Measurements from ENCODE around the gene PUSL1. TPM values are rescaled to one million over a fixed set of nuclear protein-coding genes. Genes with fewer than 3 reads are reported as not detected.

PUSL1 gene
- polyA plus RNA-seq, 1 experiment: 9.6 TPM

DNA sequence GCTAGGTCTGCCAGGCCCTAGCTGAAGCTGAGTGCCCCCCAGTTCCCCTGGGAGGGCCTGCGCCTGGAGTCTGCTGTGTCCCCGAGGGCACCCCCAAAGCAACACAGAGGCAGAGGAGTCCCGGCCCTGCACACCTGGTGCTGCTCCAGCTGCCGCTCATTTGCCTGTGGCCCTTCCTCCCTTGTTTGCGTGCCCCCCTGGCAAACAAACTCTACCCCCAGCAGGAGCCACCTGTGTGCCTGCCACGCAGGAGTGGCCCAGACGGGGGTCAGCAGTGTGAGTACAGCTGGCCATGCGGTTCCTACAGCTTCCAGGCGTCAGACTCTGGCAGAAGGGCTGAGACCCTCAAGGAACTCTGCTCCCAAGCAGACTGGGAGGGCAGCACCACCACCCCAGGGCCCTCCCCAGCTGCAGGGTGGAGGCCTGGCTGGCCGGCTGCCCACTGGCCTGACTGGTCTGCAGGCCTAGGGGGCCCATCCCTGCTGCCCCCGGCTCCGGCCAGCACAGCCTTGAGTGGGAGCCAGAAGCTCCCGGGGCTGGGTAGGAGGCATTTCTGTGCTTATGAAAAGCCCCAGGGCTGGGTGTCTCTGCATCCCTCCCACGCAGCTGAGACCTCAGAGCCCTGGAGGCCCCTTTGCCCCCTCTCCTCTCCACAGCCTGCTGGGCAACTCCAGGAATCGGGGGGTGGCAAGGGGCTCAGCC is 22.1 kb downstream of the PUSL1 start:
- ChIA-PET POLR2A (interaction anchor here (1.0 kb wide), 1 partner anchor 9 kb away, joined by 3 read pairs; no protein-coding TSS in a partner anchor), CTCF (no interaction called here)
- H3K4me3 ChIP-seq (ENCODE audit: low read depth, low read length): no peak overlapping the region
- H3K27me3 ChIP-seq (ENCODE audit: control insufficient read depth, insufficient read depth, low read length): no peaks in the 10 kb centered on the region
- H3K9me3 ChIP-seq (ENCODE audit: control insufficient read depth, insufficient read depth, low read length): peaks cover 19% of the 10 kb centered on the region; the same call in 1 of the 2 replicates
- TF ChIP-seq, protein P1, sequence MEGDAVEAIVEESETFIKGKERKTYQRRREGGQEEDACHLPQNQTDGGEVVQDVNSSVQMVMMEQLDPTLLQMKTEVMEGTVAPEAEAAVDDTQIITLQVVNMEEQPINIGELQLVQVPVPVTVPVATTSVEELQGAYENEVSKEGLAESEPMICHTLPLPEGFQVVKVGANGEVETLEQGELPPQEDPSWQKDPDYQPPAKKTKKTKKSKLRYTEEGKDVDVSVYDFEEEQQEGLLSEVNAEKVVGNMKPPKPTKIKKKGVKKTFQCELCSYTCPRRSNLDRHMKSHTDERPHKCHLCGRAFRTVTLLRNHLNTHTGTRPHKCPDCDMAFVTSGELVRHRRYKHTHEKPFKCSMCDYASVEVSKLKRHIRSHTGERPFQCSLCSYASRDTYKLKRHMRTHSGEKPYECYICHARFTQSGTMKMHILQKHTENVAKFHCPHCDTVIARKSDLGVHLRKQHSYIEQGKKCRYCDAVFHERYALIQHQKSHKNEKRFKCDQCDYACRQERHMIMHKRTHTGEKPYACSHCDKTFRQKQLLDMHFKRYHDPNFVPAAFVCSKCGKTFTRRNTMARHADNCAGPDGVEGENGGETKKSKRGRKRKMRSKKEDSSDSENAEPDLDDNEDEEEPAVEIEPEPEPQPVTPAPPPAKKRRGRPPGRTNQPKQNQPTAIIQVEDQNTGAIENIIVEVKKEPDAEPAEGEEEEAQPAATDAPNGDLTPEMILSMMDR (IDR thresholded peaks at IDR 0.05; ENCODE audit: low read depth, low read length): no peak
- DNase-seq (ENCODE audit: low read depth, low spot score): no peak
- H3K27ac ChIP-seq (ENCODE audit: low read depth, low read length): no peak overlapping the region

DNA sequence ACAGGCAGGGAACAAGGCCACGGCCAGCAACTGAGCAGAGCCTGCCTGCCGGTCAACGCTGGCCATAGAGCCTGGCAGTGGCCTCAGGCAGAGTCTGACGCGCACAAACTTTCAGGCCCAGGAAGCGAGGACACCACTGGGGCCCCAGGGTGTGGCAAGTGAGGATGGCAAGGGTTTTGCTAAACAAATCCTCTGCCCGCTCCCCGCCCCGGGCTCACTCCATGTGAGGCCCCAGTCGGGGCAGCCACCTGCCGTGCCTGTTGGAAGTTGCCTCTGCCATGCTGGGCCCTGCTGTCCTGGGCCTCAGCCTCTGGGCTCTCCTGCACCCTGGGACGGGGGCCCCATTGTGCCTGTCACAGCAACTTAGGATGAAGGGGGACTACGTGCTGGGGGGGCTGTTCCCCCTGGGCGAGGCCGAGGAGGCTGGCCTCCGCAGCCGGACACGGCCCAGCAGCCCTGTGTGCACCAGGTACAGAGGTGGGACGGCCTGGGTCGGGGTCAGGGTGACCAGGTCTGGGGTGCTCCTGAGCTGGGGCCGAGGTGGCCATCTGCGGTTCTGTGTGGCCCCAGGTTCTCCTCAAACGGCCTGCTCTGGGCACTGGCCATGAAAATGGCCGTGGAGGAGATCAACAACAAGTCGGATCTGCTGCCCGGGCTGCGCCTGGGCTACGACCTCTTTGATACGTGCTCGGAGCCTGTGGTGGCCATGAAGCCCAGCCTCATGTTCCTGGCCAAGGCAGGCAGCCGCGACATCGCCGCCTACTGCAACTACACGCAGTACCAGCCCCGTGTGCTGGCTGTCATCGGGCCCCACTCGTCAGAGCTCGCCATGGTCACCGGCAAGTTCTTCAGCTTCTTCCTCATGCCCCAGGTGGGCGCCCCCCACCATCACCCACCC is 22.9 kb downstream of the PUSL1 start, which contains the start of gene TAS1R3:
Gene TAS1R3 (plus strand): TSS at position 213 of the 898 bp plus-strand sequence. CDS start 66 bp downstream, at position 279.
- Histone ChIP-seq H3K9me3 (ENCODE audit: control insufficient read depth, insufficient read depth, low read length) (peaks cover 19% of the 10 kb centered on the region; the same call in 1 of the 2 replicates), H3K4me3 (ENCODE audit: low read depth, low read length) (no peak within 1 kb of the TSS), H3K27ac (ENCODE audit: low read depth, low read length) (no peak within 1 kb of the TSS), H3K27me3 (ENCODE audit: control insufficient read depth, insufficient read depth, low read length) (no peaks in the 10 kb centered on the region)
- TF ChIP-seq, protein P1 (IDR thresholded peaks at IDR 0.05; ENCODE audit: low read depth, low read length): no peak
- no peak for DNase-seq (ENCODE audit: low read depth, low spot score)
- POLR2A ChIA-PET: no interaction called here
- CTCF ChIA-PET: no interaction called here

DNA sequence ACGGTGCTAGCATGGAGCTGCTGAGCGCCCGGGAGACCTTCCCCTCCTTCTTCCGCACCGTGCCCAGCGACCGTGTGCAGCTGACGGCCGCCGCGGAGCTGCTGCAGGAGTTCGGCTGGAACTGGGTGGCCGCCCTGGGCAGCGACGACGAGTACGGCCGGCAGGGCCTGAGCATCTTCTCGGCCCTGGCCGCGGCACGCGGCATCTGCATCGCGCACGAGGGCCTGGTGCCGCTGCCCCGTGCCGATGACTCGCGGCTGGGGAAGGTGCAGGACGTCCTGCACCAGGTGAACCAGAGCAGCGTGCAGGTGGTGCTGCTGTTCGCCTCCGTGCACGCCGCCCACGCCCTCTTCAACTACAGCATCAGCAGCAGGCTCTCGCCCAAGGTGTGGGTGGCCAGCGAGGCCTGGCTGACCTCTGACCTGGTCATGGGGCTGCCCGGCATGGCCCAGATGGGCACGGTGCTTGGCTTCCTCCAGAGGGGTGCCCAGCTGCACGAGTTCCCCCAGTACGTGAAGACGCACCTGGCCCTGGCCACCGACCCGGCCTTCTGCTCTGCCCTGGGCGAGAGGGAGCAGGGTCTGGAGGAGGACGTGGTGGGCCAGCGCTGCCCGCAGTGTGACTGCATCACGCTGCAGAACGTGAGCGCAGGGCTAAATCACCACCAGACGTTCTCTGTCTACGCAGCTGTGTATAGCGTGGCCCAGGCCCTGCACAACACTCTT is 23.8 kb downstream of the PUSL1 start:
- H3K27ac ChIP-seq (ENCODE audit: low read depth, low read length): no peak overlapping the region
- no peak for DNase-seq (ENCODE audit: low read depth, low spot score)
- H3K4me3 ChIP-seq (ENCODE audit: low read depth, low read length): no peak overlapping the region
- peaks cover 19% of the 10 kb centered on the region; the same call in 1 of the 2 replicates for H3K9me3 ChIP-seq (ENCODE audit: control insufficient read depth, insufficient read depth, low read length)
- CTCF ChIA-PET: no interaction called here
- TF ChIP-seq, protein P1 (IDR thresholded peaks at IDR 0.05; ENCODE audit: low read depth, low read length): no peak
- POLR2A ChIA-PET: no interaction called here
- no peaks in the 10 kb centered on the region for H3K27me3 ChIP-seq (ENCODE audit: control insufficient read depth, insufficient read depth, low read length)

DNA sequence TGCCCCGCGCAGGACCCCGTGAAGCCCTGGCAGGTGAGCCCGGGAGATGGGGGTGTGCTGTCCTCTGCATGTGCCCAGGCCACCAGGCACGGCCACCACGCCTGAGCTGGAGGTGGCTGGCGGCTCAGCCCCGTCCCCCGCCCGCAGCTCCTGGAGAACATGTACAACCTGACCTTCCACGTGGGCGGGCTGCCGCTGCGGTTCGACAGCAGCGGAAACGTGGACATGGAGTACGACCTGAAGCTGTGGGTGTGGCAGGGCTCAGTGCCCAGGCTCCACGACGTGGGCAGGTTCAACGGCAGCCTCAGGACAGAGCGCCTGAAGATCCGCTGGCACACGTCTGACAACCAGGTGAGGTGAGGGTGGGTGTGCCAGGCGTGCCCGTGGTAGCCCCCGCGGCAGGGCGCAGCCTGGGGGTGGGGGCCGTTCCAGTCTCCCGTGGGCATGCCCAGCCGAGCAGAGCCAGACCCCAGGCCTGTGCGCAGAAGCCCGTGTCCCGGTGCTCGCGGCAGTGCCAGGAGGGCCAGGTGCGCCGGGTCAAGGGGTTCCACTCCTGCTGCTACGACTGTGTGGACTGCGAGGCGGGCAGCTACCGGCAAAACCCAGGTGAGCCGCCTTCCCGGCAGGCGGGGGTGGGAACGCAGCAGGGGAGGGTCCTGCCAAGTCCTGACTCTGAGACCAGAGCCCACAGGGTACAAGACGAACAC is 24.5 kb downstream of the PUSL1 start:
- TF ChIP-seq, protein P1 (IDR thresholded peaks at IDR 0.05; ENCODE audit: low read depth, low read length): no peak
- DNase-seq (ENCODE audit: low read depth, low spot score): no peak
- Histone ChIP-seq H3K4me3 (ENCODE audit: low read depth, low read length) (no peak overlapping the region), H3K27me3 (ENCODE audit: control insufficient read depth, insufficient read depth, low read length) (no peaks in the 10 kb centered on the region), H3K9me3 (ENCODE audit: control insufficient read depth, insufficient read depth, low read length) (peaks cover 20% of the 10 kb centered on the region; the same call in 1 of the 2 replicates), H3K27ac (ENCODE audit: low read depth, low read length) (no peak overlapping the region)
- CTCF ChIA-PET: no interaction called here
- POLR2A ChIA-PET: no interaction called here

Measured in AG04450 (cell line).